MV-4-11 (cell line): ENCODE data around the gene TRERF1.
"Not testable (repeated sequence)": the region's sequence is repeated elsewhere in the genome, so short reads cannot be mapped to it uniquely, and the experiment has no call there.

ENCODE experiments used
- DNase-seq: peaks from one replicate; lab custom pipeline; 2025; lab: John Stamatoyannopoulos, UW

TRERF1 gene

GRCh38 chr6:42222448-42222847, 229.3 kb downstream of the TRERF1 start:
- DNase-seq: no peak

- no peak for DNase-seq
These were observed 230.2 kb downstream of the TRERF1 start for GRCh38 chr6:42221546-42221945.

GRCh38 chr6:42220807-42221206, 230.9 kb downstream of the TRERF1 start:
- no peak for DNase-seq

GRCh38 chr6:42217519-42218367, 234.0 kb downstream of the TRERF1 start, which contains the start of gene MRPS10:
Gene MRPS10, minus strand, starts transcription at chr6:42217861. Its CDS starts 12 bp downstream, at chr6:42217849.
- DNase-seq: peak; percentile 94

- no peak for DNase-seq
These were observed 234.6 kb downstream of the TRERF1 start for GRCh38 chr6:42217157-42217518.

GRCh38 chr6:42216495-42216894, 235.2 kb downstream of the TRERF1 start:
- DNase-seq: not testable (repeated sequence)

GRCh38 chr6:42212442-42212841, 239.3 kb downstream of the TRERF1 start:
- no peak for DNase-seq

GRCh38 chr6:42211726-42212125, 240.0 kb downstream of the TRERF1 start:
- DNase-seq: no peak

GRCh38 chr6:42210551-42210950, 241.2 kb downstream of the TRERF1 start:
- DNase-seq: no peak

- not testable (repeated sequence) for DNase-seq
These were observed 244.2 kb downstream of the TRERF1 start for GRCh38 chr6:42207559-42207958.

- DNase-seq: no peak
These were observed 246.9 kb downstream of the TRERF1 start for GRCh38 chr6:42204768-42205282.

- DNase-seq: no peak
These were observed 248.5 kb downstream of the TRERF1 start for GRCh38 chr6:42203183-42203582.

GRCh38 chr6:42202131-42202915, 249.4 kb downstream of the TRERF1 start:
- DNase-seq: not testable (repeated sequence)

- no peak for DNase-seq
These were observed 250.3 kb downstream of the TRERF1 start for GRCh38 chr6:42201382-42201781.

GRCh38 chr6:42200035-42200434, 251.7 kb downstream of the TRERF1 start:
- DNase-seq: no peak

GRCh38 chr6:42199106-42199981, 252.4 kb downstream of the TRERF1 start:
- no peak for DNase-seq

GRCh38 chr6:42197555-42198362, 254.0 kb downstream of the TRERF1 start:
- peak; percentile 80 for DNase-seq

- peak; percentile 47 for DNase-seq
These were observed 256.3 kb downstream of the TRERF1 start for GRCh38 chr6:42195415-42195814.

GRCh38 chr6:42194056-42194455, 257.7 kb downstream of the TRERF1 start:
- DNase-seq: no peak

GRCh38 chr6:42193491-42193894, 258.2 kb downstream of the TRERF1 start:
- no peak for DNase-seq

GRCh38 chr6:42192385-42192784, 259.3 kb downstream of the TRERF1 start:
- DNase-seq: not testable (repeated sequence)
